B cell (primary cell): ENCODE data around the gene UMODL1. TPM values are rescaled to one million over a fixed set of nuclear protein-coding genes. Genes with fewer than 3 reads are reported as not detected.

ENCODE experiments used
- ATAC-seq: fragments of 200-7000 bp; cut with Tn5 transposase; one replicate; pipeline ENCODE4 v1.10.0; 2021; ENCODE audit warnings: low read depth, mild to moderate bottlenecking, moderate number of reproducible peaks, moderate library complexity
- CTCF ChIA-PET: fragments of 350-600 bp; sonication (Branson Sonifier 250); formaldehyde crosslinking; loops from one replicate; lab custom pipeline; 2021; ENCODE audit warnings: antibody characterized with exemption, inconsistent platforms; lab: Charles Lee
- POLR2A ChIA-PET: fragments of 350-600 bp; sonication (Branson Sonifier 250); formaldehyde crosslinking; loops from one replicate; lab custom pipeline; 2021; ENCODE audit warnings: antibody characterized with exemption; lab: Charles Lee
- DNase-seq: peaks from one replicate; pipeline ENCODE4 v3.0.0; 2013
- H2AFZ ChIP-seq: 2 replicates; pipeline ENCODE4 v1.6.1; 2012; ENCODE audit warnings: mild to moderate bottlenecking, low read depth, low read length; ENCODE audit not compliant: insufficient read depth, poor library complexity, severe bottlenecking
- H3K27ac ChIP-seq, 2 donors: 1 replicate in 1 of 2; 2 replicates in 1 of 2; pipeline ENCODE4 v1.5.1; 2012 to 2013; ENCODE audit warnings: low read length in 2 of 2, mild to moderate bottlenecking in 2 of 2, moderate library complexity in 1 of 2
- H3K27me3 ChIP-seq, 4 experiments: fragments of 200-600 bp in 1 of 4; sonication (generic) in 1 of 4; replicated peaks in 1 of 4; 1 replicate in 2 of 4; 2 replicates in 2 of 4; pipeline versions ENCODE4 v1.6.1 to v1.7.0; 2013 to 2016; ENCODE audit warnings: low read length in 3 of 4, mild to moderate bottlenecking in 2 of 4, mixed read lengths in 1 of 4, moderate library complexity in 1 of 4; ENCODE audit not compliant: insufficient read depth in 4 of 4, control insufficient read depth in 3 of 4; ENCODE audit errors: control extremely low read depth in 1 of 4
- H3K36me3 ChIP-seq, 2 experiments: replicated peaks in 1 of 2; 1 replicate in 1 of 2; 2 replicates in 1 of 2; pipeline versions ENCODE4 v1.6.1 to v1.7.1; 2013; ENCODE audit warnings: low read length in 1 of 2; ENCODE audit not compliant: insufficient read depth in 2 of 2, control insufficient read depth in 1 of 2; ENCODE audit errors: control extremely low read depth in 1 of 2, extremely low read depth in 1 of 2
- H3K4me1 ChIP-seq, 2 donors: fragments of 200-600 bp in 1 of 2; sonication (generic) in 1 of 2; 1 replicate in 1 of 2; 2 replicates in 1 of 2; pipeline versions ENCODE4 v1.5.1 to v1.6.1; 2013 to 2017; ENCODE audit warnings: low read length in 2 of 2; ENCODE audit not compliant: control insufficient read depth in 2 of 2, insufficient read depth in 2 of 2
- H3K4me2 ChIP-seq: replicated peaks from 2 replicates; pipeline ENCODE3; 2012; ENCODE audit warnings: mild to moderate bottlenecking, low read depth, low read length; ENCODE audit not compliant: poor library complexity, severe bottlenecking
- H3K4me3 ChIP-seq, 5 experiments: fragments of 200-600 bp in 1 of 5; sonication (generic) in 1 of 5; 1 replicate in 3 of 5; 2 replicates in 2 of 5; pipeline versions ENCODE4 v1.5.1 to v1.7.0; 2011 to 2016; ENCODE audit warnings: low read length in 4 of 5, mild to moderate bottlenecking in 4 of 5, low read depth in 2 of 5, control low read depth in 1 of 5, moderate library complexity in 1 of 5; ENCODE audit not compliant: insufficient read depth in 1 of 5; ENCODE audit errors: control extremely low read depth in 1 of 5, extremely low read depth in 1 of 5
- H3K79me2 ChIP-seq: fragments of 200-600 bp; sonication (generic); one replicate; pipeline ENCODE4 v1.6.0; 2016; ENCODE audit warnings: low read length; ENCODE audit not compliant: control insufficient read depth, insufficient read depth
- H3K9ac ChIP-seq: fragments of 200-600 bp; sonication (generic); 2 replicates; pipeline ENCODE4 v1.6.1; 2017; ENCODE audit warnings: mild to moderate bottlenecking, low read length, moderate library complexity
- H3K9me3 ChIP-seq, 3 donors: one replicate each; pipeline versions ENCODE4 v1.6.1 to v1.7.1; 2013; ENCODE audit warnings: low read length in 2 of 3; ENCODE audit not compliant: control insufficient read depth in 2 of 3, insufficient read depth in 1 of 3; ENCODE audit errors: control extremely low read depth in 1 of 3
- H4K20me1 ChIP-seq: 2 replicates; pipeline ENCODE4 v1.6.0; 2012; ENCODE audit warnings: mild to moderate bottlenecking, low read length; ENCODE audit not compliant: insufficient read depth, control insufficient read depth, poor library complexity, severe bottlenecking
- H3K27ac Mint-ChIP-seq: one replicate; pipeline ENCODE4 v1.8.0; 2021; ENCODE audit warnings: mixed read lengths
- H3K27me3 Mint-ChIP-seq: one replicate; pipeline ENCODE4 v1.8.0; 2021; ENCODE audit warnings: mixed read lengths
- H3K4me1 Mint-ChIP-seq: one replicate; pipeline ENCODE4 v1.8.0; 2021; ENCODE audit warnings: mixed read lengths
- H3K4me3 Mint-ChIP-seq: one replicate; pipeline ENCODE4 v1.8.0; 2021; ENCODE audit warnings: mixed read lengths
- H3K9me3 Mint-ChIP-seq: one replicate; pipeline ENCODE4 v1.8.0; 2022; ENCODE audit warnings: mixed read lengths; ENCODE audit not compliant: insufficient read depth
- CTCF ChIP-seq: fragments of 200-600 bp; IDR thresholded peaks from one replicate; pipeline ENCODE4 v1.8.0; 2022; ENCODE audit warnings: antibody characterized with exemption, mild to moderate bottlenecking
- EZH2 ChIP-seq: IDR thresholded peaks from 2 replicates; pipeline ENCODE4 v1.6.1; 2012; ENCODE audit warnings: borderline replicate concordance, low read depth, mild to moderate bottlenecking, moderate library complexity, low read length; ENCODE audit not compliant: insufficient read depth, poor library complexity, severe bottlenecking
- WGBS: methylation state at CpG from one replicate; pipeline ENCODE4 v1.1.5; 2013; ENCODE audit warnings: missing lambda C conversion rate; ENCODE audit not compliant: insufficient coverage; 5-methylcytosine and 5-hydroxymethylcytosine counted together
- intact Hi-C: fragments of 100-400 bp; cut with micrococcal nuclease; formaldehyde crosslinking; loops from one replicate; pipeline ENCODE4 v1.10.0; 2022
- polyA minus RNA-seq: library from RNA; depleted of rRNA, polyadenylated mRNA; stranded (reverse); fragments of >200 nt; gene quantifications from 2 replicates; pipeline ENCODE4 v1.2.3, GENCODE V29; 2012
- polyA plus RNA-seq: library from polyadenylated mRNA; depleted of rRNA; stranded (reverse); fragments of >200 nt; gene quantifications from 2 replicates; pipeline ENCODE4 v1.2.3, GENCODE V29; 2012
- total RNA-seq, 2 donors: library from RNA; stranded (reverse); fragments of 120-200 nt in 1 of 2; gene quantifications; 1 replicate in 1 of 2; 2 replicates in 1 of 2; pipeline versions ENCODE4 v1.2.3 to v1.2.4, GENCODE V29; 2013 to 2022

UMODL1 gene
- 0.36 and 0.49 TPM in 2 replicates for total RNA-seq
- 0.16 TPM for total RNA-seq (2013)
- polyA plus RNA-seq, result 0.10 TPM in 1 of 2 replicates, not detected in the other
- 0.29 TPM in 1 of 2 replicates, not detected in the other for polyA minus RNA-seq

GRCh38 chr21:42071146-42071737 lies at the start of gene UMODL1:
Gene UMODL1 (plus strand): TSS chr21:42071317. CDS start chr21:42071317, 0 bp downstream.
- Histone ChIP-seq H3K79me2 (peaks cover 5% of the 10 kb centered on the region), H3K4me3 (no peak within 1 kb of the TSS), H3K4me2 (no peak within 1 kb of the TSS), H3K4me1 (peaks cover 18 to 25% of the 10 kb centered on the region in 2 donors), H3K9ac (no peak within 1 kb of the TSS), H3K9me3 (no peaks in the 10 kb centered on the region), H3K27me3 (peaks cover 0 to 5% (median 0%) of the 10 kb centered on the region in 4 experiments), H3K36me3 (no peaks in the 10 kb centered on the region), H2AFZ (no peak within 1 kb of the TSS), H4K20me1 (no peaks in the 10 kb centered on the region), H3K27ac (no peak within 1 kb of the TSS)
- no peaks in the 10 kb centered on the region for H3K9me3 Mint-ChIP-seq
- H3K27ac Mint-ChIP-seq, result peak within 1 kb of the TSS; percentile 41
- no peak for DNase-seq
- ChIA-PET CTCF (no interaction called here), POLR2A (interaction anchor here (0.7 kb wide), 1 partner anchor 31 kb away, joined by 3 read pairs; no protein-coding TSS in a partner anchor)
- no peak for TF ChIP-seq CTCF
- TF ChIP-seq EZH2, result no peak
- no peak for ATAC-seq
- peaks cover 31% of the 10 kb centered on the region for H3K4me1 Mint-ChIP-seq
- 89% methylated on average over 13 of the region's 13 CpGs for WGBS
- H3K27me3 Mint-ChIP-seq, result no peaks in the 10 kb centered on the region
- intact Hi-C loops, result no loop called here
- no peak within 1 kb of the TSS for H3K4me3 Mint-ChIP-seq

- H3K4me1 ChIP-seq, result no peaks in the 10 kb centered on the region
- no peak for TF ChIP-seq CTCF
- no peak for TF ChIP-seq EZH2
- Mint-ChIP-seq H3K4me3 (no peak overlapping the region), H3K4me1 (peaks cover 2% of the 10 kb centered on the region), H3K27ac (no peak overlapping the region), H3K9me3 (no peaks in the 10 kb centered on the region), H3K27me3 (peaks cover 7% of the 10 kb centered on the region)
- no peaks in the 10 kb centered on the region for H3K79me2 ChIP-seq
- ATAC-seq, result no peak
- H3K36me3 ChIP-seq, result no peaks in the 10 kb centered on the region
- ChIA-PET CTCF (no interaction called here), POLR2A (no interaction called here)
- no peak overlapping the region for H2AFZ ChIP-seq
- WGBS, result 92% methylated on average over 19 of the region's 20 CpGs
- H3K9me3 ChIP-seq, result no peaks in the 10 kb centered on the region
- H3K27me3 ChIP-seq, result no peaks in the 10 kb centered on the region
- no peak overlapping the region for H3K27ac ChIP-seq
- H3K4me2 ChIP-seq, result no peak overlapping the region
- H3K4me3 ChIP-seq, result no peak overlapping the region
- DNase-seq, result no peak
- H4K20me1 ChIP-seq, result no peaks in the 10 kb centered on the region
- intact Hi-C loops, result no loop called here
- no peak overlapping the region for H3K9ac ChIP-seq
Measured at GRCh38 chr21:42021371-42022090, 49.6 kb upstream of the UMODL1 start.
